ENCODE measurements around the gene APBB2.

- TF ChIP-seq, protein P1, sequence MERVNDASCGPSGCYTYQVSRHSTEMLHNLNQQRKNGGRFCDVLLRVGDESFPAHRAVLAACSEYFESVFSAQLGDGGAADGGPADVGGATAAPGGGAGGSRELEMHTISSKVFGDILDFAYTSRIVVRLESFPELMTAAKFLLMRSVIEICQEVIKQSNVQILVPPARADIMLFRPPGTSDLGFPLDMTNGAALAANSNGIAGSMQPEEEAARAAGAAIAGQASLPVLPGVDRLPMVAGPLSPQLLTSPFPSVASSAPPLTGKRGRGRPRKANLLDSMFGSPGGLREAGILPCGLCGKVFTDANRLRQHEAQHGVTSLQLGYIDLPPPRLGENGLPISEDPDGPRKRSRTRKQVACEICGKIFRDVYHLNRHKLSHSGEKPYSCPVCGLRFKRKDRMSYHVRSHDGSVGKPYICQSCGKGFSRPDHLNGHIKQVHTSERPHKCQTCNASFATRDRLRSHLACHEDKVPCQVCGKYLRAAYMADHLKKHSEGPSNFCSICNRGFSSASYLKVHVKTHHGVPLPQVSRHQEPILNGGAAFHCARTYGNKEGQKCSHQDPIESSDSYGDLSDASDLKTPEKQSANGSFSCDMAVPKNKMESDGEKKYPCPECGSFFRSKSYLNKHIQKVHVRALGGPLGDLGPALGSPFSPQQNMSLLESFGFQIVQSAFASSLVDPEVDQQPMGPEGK (CRISPR knock-in tag; IDR thresholded peaks at IDR 0.05; ENCODE audit: borderline replicate concordance): no peak
- no peak for TF ChIP-seq BACH2 (CRISPR knock-in tag; IDR thresholded peaks at IDR 0.05; ENCODE audit: borderline replicate concordance)
- TF ChIP-seq, protein P2, sequence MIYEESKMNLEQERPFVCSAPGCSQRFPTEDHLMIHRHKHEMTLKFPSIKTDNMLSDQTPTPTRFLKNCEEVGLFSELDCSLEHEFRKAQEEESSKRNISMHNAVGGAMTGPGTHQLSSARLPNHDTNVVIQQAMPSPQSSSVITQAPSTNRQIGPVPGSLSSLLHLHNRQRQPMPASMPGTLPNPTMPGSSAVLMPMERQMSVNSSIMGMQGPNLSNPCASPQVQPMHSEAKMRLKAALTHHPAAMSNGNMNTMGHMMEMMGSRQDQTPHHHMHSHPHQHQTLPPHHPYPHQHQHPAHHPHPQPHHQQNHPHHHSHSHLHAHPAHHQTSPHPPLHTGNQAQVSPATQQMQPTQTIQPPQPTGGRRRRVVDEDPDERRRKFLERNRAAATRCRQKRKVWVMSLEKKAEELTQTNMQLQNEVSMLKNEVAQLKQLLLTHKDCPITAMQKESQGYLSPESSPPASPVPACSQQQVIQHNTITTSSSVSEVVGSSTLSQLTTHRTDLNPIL (CRISPR knock-in tag; IDR thresholded peaks at IDR 0.05; ENCODE audit: low read depth): no peak
- no peak for TF ChIP-seq TCF4 (CRISPR knock-in tag; IDR thresholded peaks at IDR 0.05; ENCODE audit: borderline replicate concordance)
- no peak for TF ChIP-seq ZFP3 (CRISPR knock-in tag; IDR thresholded peaks at IDR 0.05)
Measured at GRCh38 chr4:41072021-41072777, 142.1 kb downstream of the APBB2 start.

All from SK-N-SH treated with all-trans-retinoic acid at 6 μM for 48 hours (cell line).